SU-DHL-6 (cell line): ENCODE measurements around the gene MADCAM1.
A peak's percentile ranks its signal among the peaks of the same experiment; 100 is the strongest.

Experiments used
- H2AFZ ChIP-seq: fragments of 200-600 bp; sonication (generic); 2 replicates; pipeline ENCODE4 v1.6.1; 2014; ENCODE audit warnings: low read depth, mild to moderate bottlenecking, moderate library complexity, mixed read lengths, antibody characterized with exemption, low read length; ENCODE audit not compliant: severe bottlenecking
- H3F3A ChIP-seq: fragments of 200-600 bp; shearing (Covaris generic); 2 replicates; pipeline ENCODE4 v1.6.0; 2016; ENCODE audit warnings: antibody characterized with exemption, mild to moderate bottlenecking; ENCODE audit not compliant: insufficient read depth
- H3K27ac ChIP-seq: fragments of 200-600 bp; sonication (generic); 2 replicates; pipeline ENCODE4 v1.5.1; 2016; ENCODE audit warnings: low read depth, mild to moderate bottlenecking, low read length, moderate library complexity, mixed read lengths
- H3K27me3 ChIP-seq: fragments of 200-600 bp; sonication (generic), shearing (Covaris generic); 2 replicates; pipeline ENCODE4 v1.6.0; 2014; ENCODE audit warnings: mild to moderate bottlenecking, low read length
- H3K36me3 ChIP-seq: fragments of 200-600 bp; sonication (generic); 2 replicates; pipeline ENCODE4 v1.6.1; 2014; ENCODE audit warnings: mild to moderate bottlenecking, low read length, mixed read lengths
- H3K4me2 ChIP-seq: fragments of 300-600, 200-600 bp; shearing (Covaris generic), sonication (generic); 2 replicates; pipeline ENCODE4 v1.6.0; 2014; ENCODE audit warnings: low read length, low read depth, mild to moderate bottlenecking; ENCODE audit not compliant: poor library complexity, severe bottlenecking
- H3K4me3 ChIP-seq: fragments of 200-600 bp; sonication (generic); 2 replicates; pipeline ENCODE4 v1.5.1; 2014; ENCODE audit warnings: antibody characterized with exemption, low read length, mild to moderate bottlenecking, mixed read lengths; ENCODE audit not compliant: insufficient read depth, poor library complexity, severe bottlenecking
- H3K79me2 ChIP-seq: fragments of 200-600 bp; sonication (generic); 2 replicates; pipeline ENCODE4 v1.6.1; 2014; ENCODE audit warnings: mild to moderate bottlenecking, low read length, moderate library complexity; ENCODE audit not compliant: insufficient read depth
- H3K9ac ChIP-seq: fragments of 200-600 bp; sonication (generic); 2 replicates; pipeline ENCODE4 v1.7.0; 2014; ENCODE audit warnings: mild to moderate bottlenecking, low read length
- H3K9me2 ChIP-seq: fragments of 200-600 bp; sonication (generic); replicated peaks from 2 replicates; pipeline ENCODE4 v1.6.1; 2014; ENCODE audit warnings: low read length; ENCODE audit not compliant: insufficient read depth
- H3K9me3 ChIP-seq: fragments of 200-600 bp; sonication (generic); 2 replicates; pipeline ENCODE4 v1.6.1; 2014; ENCODE audit warnings: low read length, mixed read lengths; ENCODE audit not compliant: insufficient read depth
- H4K20me1 ChIP-seq: fragments of 200-600 bp; sonication (generic); 2 replicates; pipeline ENCODE4 v1.6.1; 2014; ENCODE audit warnings: low read depth, mild to moderate bottlenecking, antibody characterized with exemption, low read length, moderate library complexity, mixed read lengths
- CTCF ChIP-seq: fragments of 200-600 bp; sonication (generic); IDR thresholded peaks from one replicate; pipeline ENCODE4 v1.5.1; 2017; ENCODE audit warnings: antibody characterized with exemption, mild to moderate bottlenecking, low read length, moderate library complexity; ENCODE audit not compliant: insufficient read depth, poor library complexity, severe bottlenecking
- EZH2phosphoT487 ChIP-seq: fragments of 200-600 bp; sonication (generic), shearing (Covaris generic); conservative IDR thresholded peaks from 2 replicates; pipeline ENCODE4 v1.6.1; 2018; ENCODE audit warnings: mild to moderate bottlenecking, antibody characterized with exemption, low read length, moderate library complexity, mixed read lengths

Gene MADCAM1

DNA sequence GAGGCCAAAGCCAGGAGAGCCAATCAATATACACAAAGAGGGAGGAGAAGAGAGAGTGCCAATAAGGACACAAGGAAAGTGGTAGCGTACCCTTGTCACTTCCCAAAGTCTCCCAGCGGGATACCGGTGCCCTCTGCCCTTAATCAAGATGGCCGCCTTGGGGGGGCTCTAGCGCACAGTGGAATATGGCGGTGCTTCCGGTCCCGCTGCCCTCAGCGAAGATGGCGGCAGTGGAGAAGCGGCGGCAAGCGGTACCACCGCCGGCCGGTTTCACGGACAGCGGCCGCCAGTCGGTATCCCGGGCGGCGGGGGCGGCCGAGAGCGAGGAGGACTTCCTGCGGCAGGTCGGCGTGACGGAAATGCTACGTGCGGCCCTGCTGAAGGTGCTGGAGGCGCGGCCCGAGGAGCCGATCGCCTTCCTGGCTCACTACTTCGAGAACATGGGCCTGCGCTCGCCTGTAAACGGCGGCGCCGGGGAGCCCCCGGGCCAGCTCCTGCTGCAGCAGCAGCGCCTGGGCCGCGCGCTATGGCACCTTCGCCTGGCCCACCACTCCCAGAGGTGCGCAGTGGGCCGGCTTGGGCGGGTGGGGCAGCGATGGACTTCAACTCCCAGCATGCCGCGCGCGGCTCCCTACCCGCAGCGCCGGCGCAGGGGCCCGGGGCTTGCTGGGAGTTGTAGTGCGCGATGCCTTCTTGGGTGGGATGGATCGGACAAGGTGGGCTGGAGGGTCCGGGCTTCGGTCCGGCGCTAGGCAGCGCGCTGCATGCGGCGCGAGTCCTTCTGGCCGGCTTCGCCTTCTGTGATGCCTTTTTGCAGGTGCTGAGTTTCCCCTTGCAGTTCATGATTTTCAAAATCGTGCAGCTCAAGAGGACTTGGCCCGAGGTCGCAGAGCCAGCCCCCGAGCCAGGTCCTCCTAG lies 11.3 kb downstream of the MADCAM1 start, which contains the start of gene TPGS1:
Gene TPGS1 (plus strand): TSS at position 212 of the 918 bp plus-strand sequence. CDS start 10 bp downstream, at position 222.
- Histone ChIP-seq H4K20me1 (no peaks in the 10 kb centered on the region), H3K27ac (peak within 1 kb of the TSS; percentile 88), H3F3A (peaks cover 10% of the 10 kb centered on the region), H3K27me3 (no peaks in the 10 kb centered on the region), H3K9me2 (no peaks in the 10 kb centered on the region), H3K4me2 (peak within 1 kb of the TSS; percentile 91), H3K4me3 (peak within 1 kb of the TSS; percentile 70), H3K9me3 (no peaks in the 10 kb centered on the region), H2AFZ (peak within 1 kb of the TSS; percentile 98), H3K79me2 (no peaks in the 10 kb centered on the region), H3K9ac (peak within 1 kb of the TSS; percentile 81), H3K36me3 (no peaks in the 10 kb centered on the region)
- TF ChIP-seq CTCF: no peak
- TF ChIP-seq EZH2phosphoT487: no peak

DNA sequence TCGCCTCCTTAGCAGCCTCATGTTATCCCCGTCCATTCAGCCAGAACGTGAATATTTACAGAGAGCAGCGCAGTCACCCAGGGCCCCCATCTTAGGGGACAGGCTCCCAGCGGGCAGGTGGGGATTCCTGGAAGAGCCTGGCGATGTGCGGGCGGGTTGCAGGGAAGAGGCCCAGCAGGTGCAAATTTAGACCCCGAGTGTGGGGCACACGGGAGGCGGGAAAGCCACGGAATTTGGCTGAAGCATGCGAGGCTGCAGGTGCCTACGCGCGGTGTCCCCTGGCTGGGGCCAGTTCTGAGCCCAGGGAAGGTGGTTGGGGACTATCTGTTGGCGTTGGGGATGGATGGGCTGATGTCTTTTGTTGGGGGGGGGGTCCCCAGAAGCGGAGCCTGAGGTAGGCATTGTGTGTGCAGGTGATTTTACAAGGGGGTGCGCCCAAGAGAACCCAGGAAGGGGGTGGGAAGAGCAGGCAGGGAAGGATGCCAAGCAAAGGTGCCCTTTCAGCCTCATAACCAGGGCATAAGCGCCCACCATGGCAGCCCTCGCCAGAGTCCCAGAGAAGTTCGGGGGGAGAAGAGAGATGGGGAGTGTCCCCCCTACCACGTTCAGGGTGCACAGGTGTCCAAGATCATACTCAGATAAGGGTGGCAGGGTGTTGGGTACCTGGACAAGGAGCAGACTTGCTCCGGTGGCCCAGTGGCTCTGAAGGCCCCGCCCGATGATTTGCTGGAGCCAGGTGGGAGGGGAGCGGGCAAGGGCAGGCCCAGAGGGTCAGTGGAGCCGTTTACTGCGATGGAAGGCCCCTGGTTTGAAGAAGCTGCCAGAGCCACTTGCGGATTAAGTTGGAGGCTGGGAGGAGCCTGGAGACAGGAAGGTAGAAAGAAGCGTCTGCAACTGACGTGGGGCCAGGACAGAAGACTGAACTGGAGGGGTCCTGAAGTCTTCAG lies 12.2 kb downstream of the MADCAM1 start:
- no peak for TF ChIP-seq CTCF
- no peak for TF ChIP-seq EZH2phosphoT487
- Histone ChIP-seq H3K27ac (no peak overlapping the region), H3K9me2 (no peaks in the 10 kb centered on the region), H3K36me3 (no peaks in the 10 kb centered on the region), H3K9ac (peak overlapping the region; percentile 81), H4K20me1 (no peaks in the 10 kb centered on the region), H3K4me3 (peak overlapping the region; percentile 70), H2AFZ (no peak overlapping the region), H3K9me3 (no peaks in the 10 kb centered on the region), H3K27me3 (no peaks in the 10 kb centered on the region), H3F3A (peaks cover 10% of the 10 kb centered on the region), H3K4me2 (peak overlapping the region; percentile 91), H3K79me2 (no peaks in the 10 kb centered on the region)

DNA sequence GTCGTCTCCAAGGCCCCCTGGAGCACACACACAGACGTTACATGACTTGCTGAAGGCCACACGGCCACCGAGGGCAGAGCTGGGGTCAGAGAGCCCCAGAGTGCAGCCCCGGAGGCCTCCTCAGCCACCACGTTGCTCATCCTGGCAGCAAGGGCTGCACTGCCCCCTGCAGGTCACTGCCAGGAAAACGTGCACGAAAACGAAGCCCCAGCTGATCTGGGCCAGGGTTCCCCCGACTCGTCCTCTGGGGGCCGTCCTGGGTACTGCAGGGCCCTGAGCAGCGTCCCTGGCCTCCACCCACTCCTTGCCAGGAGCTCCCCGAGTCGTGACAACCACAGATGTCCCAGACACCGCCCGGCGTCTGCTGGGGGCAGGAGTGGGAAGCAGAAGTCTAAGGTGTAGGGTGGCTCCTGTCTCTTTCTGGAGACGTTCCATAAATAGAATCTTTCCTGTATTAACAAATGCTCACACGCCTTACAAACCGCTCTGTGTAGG lies 14.4 kb downstream of the MADCAM1 start:
- Histone ChIP-seq H3K27me3 (no peaks in the 10 kb centered on the region), H4K20me1 (no peaks in the 10 kb centered on the region; the same call in 1 of the 2 replicates), H3K4me2 (peak overlapping the region; percentile 42), H3F3A (peaks cover 10% of the 10 kb centered on the region), H3K79me2 (no peaks in the 10 kb centered on the region), H3K27ac (peak overlapping the region; percentile 80), H3K9me2 (no peaks in the 10 kb centered on the region), H3K36me3 (no peaks in the 10 kb centered on the region), H3K4me3 (no peak overlapping the region), H3K9me3 (no peaks in the 10 kb centered on the region), H3K9ac (peak overlapping the region; percentile 18; the same call in 1 of the 2 replicates), H2AFZ (no peak overlapping the region)
- TF ChIP-seq EZH2phosphoT487 (no peak), CTCF (peak; percentile 97)
